Astrocyte (in vitro differentiated cells and primary cell): Measurements from ENCODE around the gene ZNF440. TPM values are rescaled to one million over a fixed set of nuclear protein-coding genes. Genes with fewer than 3 reads are reported as not detected.

Experiments
- DNase-seq: peaks from one replicate; pipeline ENCODE4 v3.0.0-alpha.2; 2010; ENCODE audit warnings: low read depth
- FAIRE-seq: peaks from 2 replicates; lab custom pipeline; 2011; peaks lifted over from hg19 to GRCh38; lab: Jason Lieb, UNC
- H2AFZ ChIP-seq: 2 replicates; pipeline ENCODE4 v1.6.0; 2012; ENCODE audit warnings: low read depth, low read length, inconsistent platforms
- H3K27ac ChIP-seq: 2 replicates; pipeline ENCODE4 v1.5.1; 2011; ENCODE audit warnings: low read depth, low read length, inconsistent platforms
- H3K27me3 ChIP-seq: 2 replicates; pipeline ENCODE4 v1.6.0; 2011; ENCODE audit warnings: low read length, inconsistent platforms; ENCODE audit not compliant: insufficient read depth
- H3K36me3 ChIP-seq: 2 replicates; pipeline ENCODE4 v1.5.1; 2011; ENCODE audit warnings: low read length, inconsistent platforms; ENCODE audit not compliant: insufficient read depth
- H3K4me1 ChIP-seq: 2 replicates; pipeline ENCODE4 v1.5.1; 2011; ENCODE audit warnings: low read length, inconsistent platforms; ENCODE audit not compliant: insufficient read depth
- H3K4me2 ChIP-seq: 2 replicates; pipeline ENCODE4 v1.6.0; 2012; ENCODE audit warnings: low read length, inconsistent platforms
- H3K4me3 ChIP-seq: 2 replicates; pipeline ENCODE4 v1.5.1; 2011; ENCODE audit warnings: low read depth, mild to moderate bottlenecking, low read length, inconsistent platforms; ENCODE audit not compliant: insufficient read depth
- H3K79me2 ChIP-seq: 2 replicates; pipeline ENCODE4 v1.6.0; 2012; ENCODE audit warnings: mild to moderate bottlenecking, low read length, inconsistent platforms; ENCODE audit not compliant: insufficient read depth
- H3K9ac ChIP-seq: 2 replicates; pipeline ENCODE4 v1.6.0; 2012; ENCODE audit warnings: mild to moderate bottlenecking, low read length, inconsistent platforms
- H3K9me3 ChIP-seq: 2 replicates; pipeline ENCODE4 v1.5.1; 2012; ENCODE audit warnings: low read depth, mild to moderate bottlenecking, low read length, inconsistent platforms; ENCODE audit not compliant: insufficient read depth
- H4K20me1 ChIP-seq: 2 replicates; pipeline ENCODE4 v1.6.0; 2012; ENCODE audit warnings: low read length, inconsistent platforms; ENCODE audit not compliant: insufficient read depth
- H3K27ac Mint-ChIP-seq: one replicate; pipeline ENCODE4 v1.8.0; 2021; ENCODE audit warnings: mild to moderate bottlenecking, mixed read lengths; ENCODE audit not compliant: unreplicated experiment
- H3K27me3 Mint-ChIP-seq: one replicate; pipeline ENCODE4 v1.8.0; 2021; ENCODE audit warnings: low read depth, mixed read lengths; ENCODE audit not compliant: unreplicated experiment
- H3K36me3 Mint-ChIP-seq: one replicate; pipeline ENCODE4 v1.8.0; 2021; ENCODE audit warnings: low read depth, mixed read lengths; ENCODE audit not compliant: unreplicated experiment
- H3K4me1 Mint-ChIP-seq: one replicate; pipeline ENCODE4 v1.8.0; 2021; ENCODE audit warnings: low read depth, mixed read lengths; ENCODE audit not compliant: unreplicated experiment
- H3K4me3 Mint-ChIP-seq: one replicate; pipeline ENCODE4 v1.8.0; 2021; ENCODE audit warnings: mild to moderate bottlenecking, moderate library complexity, mixed read lengths; ENCODE audit not compliant: unreplicated experiment
- H3K9me3 Mint-ChIP-seq: one replicate; pipeline ENCODE4 v1.8.0; 2021; ENCODE audit warnings: mild to moderate bottlenecking, mixed read lengths; ENCODE audit not compliant: unreplicated experiment
- CTCF ChIP-seq: IDR thresholded peaks from 2 replicates; pipeline ENCODE4 v1.5.1; 2011; ENCODE audit warnings: low read depth, mild to moderate bottlenecking, inconsistent platforms, low read length, moderate library complexity; ENCODE audit not compliant: insufficient read depth
- EZH2 ChIP-seq: IDR thresholded peaks from 2 replicates; pipeline ENCODE4 v1.6.1; 2012; ENCODE audit warnings: mild to moderate bottlenecking, low read length, inconsistent platforms; ENCODE audit not compliant: insufficient read depth
- total RNA-seq: library from RNA; stranded (reverse); gene quantifications from 2 replicates; pipeline ENCODE4 v1.2.1, GENCODE V29; 2021

The ZNF440 gene
- total RNA-seq, 1 donor from 2014 or later, result not detected

GRCh38 chr19:11784356-11784755, 29.7 kb upstream of the ZNF440 start:
- no peak overlapping the region for H3K27ac ChIP-seq
- no peak for FAIRE-seq
- no peaks in the 10 kb centered on the region for H3K79me2 ChIP-seq
- no peaks in the 10 kb centered on the region for H3K4me1 Mint-ChIP-seq
- peaks cover 32% of the 10 kb centered on the region for H3K36me3 ChIP-seq
- H3K4me3 ChIP-seq, result no peak overlapping the region
- no peak overlapping the region for H2AFZ ChIP-seq
- H3K27me3 Mint-ChIP-seq, result no peaks in the 10 kb centered on the region
- no peak for DNase-seq
- no peak overlapping the region for H3K4me2 ChIP-seq
- H3K4me1 ChIP-seq, result no peaks in the 10 kb centered on the region
- no peaks in the 10 kb centered on the region for H4K20me1 ChIP-seq
- H3K9me3 Mint-ChIP-seq, result peaks cover 12% of the 10 kb centered on the region
- no peaks in the 10 kb centered on the region for H3K27me3 ChIP-seq
- H3K4me3 Mint-ChIP-seq, result no peak overlapping the region
- TF ChIP-seq EZH2 (no peak), CTCF (no peak)
- no peak overlapping the region for H3K9ac ChIP-seq
- no peak overlapping the region for H3K27ac Mint-ChIP-seq
- H3K9me3 ChIP-seq, result peaks cover 65% of the 10 kb centered on the region
- no peaks in the 10 kb centered on the region for H3K36me3 Mint-ChIP-seq

GRCh38 chr19:11787536-11787935, 26.5 kb upstream of the ZNF440 start:
- no peaks in the 10 kb centered on the region for H3K4me1 ChIP-seq
- H3K9me3 Mint-ChIP-seq, result peaks cover 11% of the 10 kb centered on the region
- no peak overlapping the region for H3K27ac ChIP-seq
- H3K9me3 ChIP-seq, result peaks cover 38% of the 10 kb centered on the region
- H4K20me1 ChIP-seq, result no peaks in the 10 kb centered on the region
- no peak for FAIRE-seq
- no peaks in the 10 kb centered on the region for H3K36me3 Mint-ChIP-seq
- H3K9ac ChIP-seq, result no peak overlapping the region
- no peak overlapping the region for H2AFZ ChIP-seq
- no peak overlapping the region for H3K27ac Mint-ChIP-seq
- no peak overlapping the region for H3K4me2 ChIP-seq
- no peak for DNase-seq
- no peaks in the 10 kb centered on the region for H3K27me3 ChIP-seq
- H3K79me2 ChIP-seq, result no peaks in the 10 kb centered on the region
- no peak overlapping the region for H3K4me3 Mint-ChIP-seq
- no peak overlapping the region for H3K4me3 ChIP-seq
- H3K27me3 Mint-ChIP-seq, result no peaks in the 10 kb centered on the region
- TF ChIP-seq EZH2 (no peak), CTCF (no peak)
- H3K36me3 ChIP-seq, result peaks cover 8% of the 10 kb centered on the region
- H3K4me1 Mint-ChIP-seq, result no peaks in the 10 kb centered on the region

GRCh38 chr19:11792942-11793341, 21.1 kb upstream of the ZNF440 start:
- FAIRE-seq (no peak), DNase-seq (no peak)
- H2AFZ ChIP-seq, result no peak overlapping the region
- no peaks in the 10 kb centered on the region for H3K27me3 ChIP-seq
- no peak overlapping the region for H3K9ac ChIP-seq
- Mint-ChIP-seq H3K36me3 (no peaks in the 10 kb centered on the region), H3K27me3 (no peaks in the 10 kb centered on the region), H3K27ac (no peak overlapping the region), H3K9me3 (peaks cover 9% of the 10 kb centered on the region), H3K4me3 (no peak overlapping the region), H3K4me1 (no peaks in the 10 kb centered on the region)
- TF ChIP-seq CTCF, result no peak
- TF ChIP-seq EZH2, result no peak
- H3K36me3 ChIP-seq, result no peaks in the 10 kb centered on the region
- H3K4me3 ChIP-seq, result no peak overlapping the region
- H4K20me1 ChIP-seq, result no peaks in the 10 kb centered on the region
- H3K4me2 ChIP-seq, result no peak overlapping the region
- H3K27ac ChIP-seq, result no peak overlapping the region
- H3K4me1 ChIP-seq, result no peaks in the 10 kb centered on the region
- peaks cover 2% of the 10 kb centered on the region for H3K9me3 ChIP-seq
- H3K79me2 ChIP-seq, result no peaks in the 10 kb centered on the region
